ENCODE measurements around the gene ARX.
A peak's percentile ranks its signal among the peaks of the same experiment; 100 is the strongest.

Gene ARX

GRCh38 chrX:25016361-25016671, 551 bp upstream of the ARX start:
- no peak overlapping the region for H2BK5ac ChIP-seq (ENCODE audit: low read length)
- H4K8ac ChIP-seq (ENCODE audit: low read depth, low read length): no peak overlapping the region
- H2BK15ac ChIP-seq (replicated peaks; ENCODE audit: low read depth): no peak overlapping the region
- no peak overlapping the region for H3K4me3 ChIP-seq (ENCODE audit: low read length)
- no peak overlapping the region for H3K4ac ChIP-seq (ENCODE audit: low read depth, low read length)
- no peak overlapping the region for H3K18ac ChIP-seq (ENCODE audit: low read length)
- no peak overlapping the region for H2BK120ac ChIP-seq (ENCODE audit: low read depth, low read length)
- H3K27ac ChIP-seq (ENCODE audit: low read depth, low read length): no peak overlapping the region
- H3K23ac ChIP-seq (ENCODE audit: low read length): no peak overlapping the region
- no peaks in the 10 kb centered on the region for H3K79me1 ChIP-seq (ENCODE audit: low read length)
- H3K4me2 ChIP-seq (ENCODE audit: low read length): no peak overlapping the region
- WGBS (ENCODE audit: extremely low coverage, insufficient coverage, low lambda C conversion rate): no CpG with 5 or more reads among the region's 20 CpGs
- no peak overlapping the region for H3K56ac ChIP-seq (ENCODE audit: low read length)
- H3K9ac ChIP-seq (ENCODE audit: low read length): no peak overlapping the region
- no peaks in the 10 kb centered on the region for H3K36me3 ChIP-seq (ENCODE audit: control insufficient read depth, insufficient read depth, low read length)
- H3K27me3 ChIP-seq (ENCODE audit: insufficient read depth, low read length, poor library complexity): peaks cover 46% of the 10 kb centered on the region
- peak; percentile 27 for DNase-seq
- H3K4me1 ChIP-seq (ENCODE audit: control insufficient read depth, low read depth, low read length): no peaks in the 10 kb centered on the region
- H4K5ac ChIP-seq (ENCODE audit: low read length): no peak overlapping the region
- H3K79me2 ChIP-seq (ENCODE audit: control insufficient read depth, insufficient read depth, low read length): no peaks in the 10 kb centered on the region
- H2AK5ac ChIP-seq (ENCODE audit: low read length): no peak overlapping the region

GRCh38 chrX:25014366-25014838, 1.4 kb downstream of the ARX start:
- Histone ChIP-seq H3K36me3 (ENCODE audit: control insufficient read depth, insufficient read depth, low read length) (no peaks in the 10 kb centered on the region), H3K4me3 (ENCODE audit: low read length) (no peak overlapping the region), H3K4me1 (ENCODE audit: control insufficient read depth, low read depth, low read length) (no peaks in the 10 kb centered on the region), H4K5ac (ENCODE audit: low read length) (no peak overlapping the region), H3K18ac (ENCODE audit: low read length) (no peak overlapping the region), H3K23ac (ENCODE audit: low read length) (no peak overlapping the region), H2BK15ac (replicated peaks; ENCODE audit: low read depth) (no peak overlapping the region), H3K79me2 (ENCODE audit: control insufficient read depth, insufficient read depth, low read length) (no peaks in the 10 kb centered on the region), H3K56ac (ENCODE audit: low read length) (no peak overlapping the region), H3K4me2 (ENCODE audit: low read length) (no peak overlapping the region), H3K27ac (ENCODE audit: low read depth, low read length) (no peak overlapping the region), H3K27me3 (ENCODE audit: insufficient read depth, low read length, poor library complexity) (peaks cover 59% of the 10 kb centered on the region), H3K79me1 (ENCODE audit: low read length) (no peaks in the 10 kb centered on the region), H2AK5ac (ENCODE audit: low read length) (no peak overlapping the region), H3K4ac (ENCODE audit: low read depth, low read length) (no peak overlapping the region), H2BK5ac (ENCODE audit: low read length) (no peak overlapping the region), H4K8ac (ENCODE audit: low read depth, low read length) (no peak overlapping the region), H3K9ac (ENCODE audit: low read length) (no peak overlapping the region), H2BK120ac (ENCODE audit: low read depth, low read length) (no peak overlapping the region)
- DNase-seq: no peak
- WGBS (ENCODE audit: extremely low coverage, insufficient coverage, low lambda C conversion rate): no CpG with 5 or more reads among the region's 19 CpGs

- H3K4ac ChIP-seq (ENCODE audit: low read depth, low read length): no peak overlapping the region
Measured at GRCh38 chrX:25013632-25014365, 2.0 kb downstream of the ARX start.

GRCh38 chrX:25012793-25013631, 2.8 kb downstream of the ARX start:
- H2BK15ac ChIP-seq (replicated peaks; ENCODE audit: low read depth): no peak overlapping the region
- DNase-seq: no peak
- no peak overlapping the region for H3K4ac ChIP-seq (ENCODE audit: low read depth, low read length)
- no peak overlapping the region for H3K4me3 ChIP-seq (ENCODE audit: low read length)
- no peak overlapping the region for H2AK5ac ChIP-seq (ENCODE audit: low read length)
- no peak overlapping the region for H3K18ac ChIP-seq (ENCODE audit: low read length)
- H4K5ac ChIP-seq (ENCODE audit: low read length): no peak overlapping the region
- no CpG with 5 or more reads among the region's 105 CpGs for WGBS (ENCODE audit: extremely low coverage, insufficient coverage, low lambda C conversion rate)
- no peak overlapping the region for H3K9ac ChIP-seq (ENCODE audit: low read length)
- no peak overlapping the region for H4K8ac ChIP-seq (ENCODE audit: low read depth, low read length)
- peaks cover 68% of the 10 kb centered on the region for H3K27me3 ChIP-seq (ENCODE audit: insufficient read depth, low read length, poor library complexity)
- no peaks in the 10 kb centered on the region for H3K79me1 ChIP-seq (ENCODE audit: low read length)
- no peak overlapping the region for H2BK120ac ChIP-seq (ENCODE audit: low read depth, low read length)
- H3K4me2 ChIP-seq (ENCODE audit: low read length): no peak overlapping the region
- no peaks in the 10 kb centered on the region for H3K36me3 ChIP-seq (ENCODE audit: control insufficient read depth, insufficient read depth, low read length)
- H3K56ac ChIP-seq (ENCODE audit: low read length): peak overlapping the region; percentile 3
- no peaks in the 10 kb centered on the region for H3K79me2 ChIP-seq (ENCODE audit: control insufficient read depth, insufficient read depth, low read length)
- no peaks in the 10 kb centered on the region for H3K4me1 ChIP-seq (ENCODE audit: control insufficient read depth, low read depth, low read length)
- no peak overlapping the region for H2BK5ac ChIP-seq (ENCODE audit: low read length)
- H3K27ac ChIP-seq (ENCODE audit: low read depth, low read length): no peak overlapping the region
- H3K23ac ChIP-seq (ENCODE audit: low read length): no peak overlapping the region

More at GRCh38 chrX:25013632-25014365, 2.0 kb downstream of the ARX start:
- no peak for DNase-seq
- Histone ChIP-seq H3K56ac (ENCODE audit: low read length) (no peak overlapping the region), H3K27me3 (ENCODE audit: insufficient read depth, low read length, poor library complexity) (peaks cover 65% of the 10 kb centered on the region), H3K4me1 (ENCODE audit: control insufficient read depth, low read depth, low read length) (no peaks in the 10 kb centered on the region), H2BK5ac (ENCODE audit: low read length) (no peak overlapping the region), H3K23ac (ENCODE audit: low read length) (no peak overlapping the region), H2AK5ac (ENCODE audit: low read length) (no peak overlapping the region), H4K5ac (ENCODE audit: low read length) (no peak overlapping the region), H3K18ac (ENCODE audit: low read length) (no peak overlapping the region), H4K8ac (ENCODE audit: low read depth, low read length) (no peak overlapping the region), H2BK120ac (ENCODE audit: low read depth, low read length) (no peak overlapping the region), H3K36me3 (ENCODE audit: control insufficient read depth, insufficient read depth, low read length) (no peaks in the 10 kb centered on the region), H3K79me2 (ENCODE audit: control insufficient read depth, insufficient read depth, low read length) (no peaks in the 10 kb centered on the region), H3K4me3 (ENCODE audit: low read length) (no peak overlapping the region), H3K79me1 (ENCODE audit: low read length) (no peaks in the 10 kb centered on the region), H2BK15ac (replicated peaks; ENCODE audit: low read depth) (no peak overlapping the region), H3K27ac (ENCODE audit: low read depth, low read length) (no peak overlapping the region), H3K4me2 (ENCODE audit: low read length) (no peak overlapping the region), H3K9ac (ENCODE audit: low read length) (no peak overlapping the region)
- no CpG with 5 or more reads among the region's 44 CpGs for WGBS (ENCODE audit: extremely low coverage, insufficient coverage, low lambda C conversion rate)

GRCh38 chrX:25012433-25012735, 3.4 kb downstream of the ARX start:
- Histone ChIP-seq H3K23ac (ENCODE audit: low read length) (no peak overlapping the region), H3K4ac (ENCODE audit: low read depth, low read length) (no peak overlapping the region), H3K27ac (ENCODE audit: low read depth, low read length) (no peak overlapping the region), H3K56ac (ENCODE audit: low read length) (no peak overlapping the region), H2AK5ac (ENCODE audit: low read length) (no peak overlapping the region), H4K5ac (ENCODE audit: low read length) (no peak overlapping the region), H3K4me1 (ENCODE audit: control insufficient read depth, low read depth, low read length) (no peaks in the 10 kb centered on the region), H2BK120ac (ENCODE audit: low read depth, low read length) (no peak overlapping the region), H2BK5ac (ENCODE audit: low read length) (no peak overlapping the region), H3K79me1 (ENCODE audit: low read length) (no peaks in the 10 kb centered on the region), H4K8ac (ENCODE audit: low read depth, low read length) (no peak overlapping the region), H3K36me3 (ENCODE audit: control insufficient read depth, insufficient read depth, low read length) (no peaks in the 10 kb centered on the region), H3K4me3 (ENCODE audit: low read length) (no peak overlapping the region), H3K79me2 (ENCODE audit: control insufficient read depth, insufficient read depth, low read length) (no peaks in the 10 kb centered on the region), H3K4me2 (ENCODE audit: low read length) (no peak overlapping the region), H3K27me3 (ENCODE audit: insufficient read depth, low read length, poor library complexity) (peaks cover 71% of the 10 kb centered on the region), H2BK15ac (replicated peaks; ENCODE audit: low read depth) (no peak overlapping the region), H3K9ac (ENCODE audit: low read length) (no peak overlapping the region), H3K18ac (ENCODE audit: low read length) (no peak overlapping the region)
- WGBS (ENCODE audit: extremely low coverage, insufficient coverage, low lambda C conversion rate): no CpG with 5 or more reads among the region's 19 CpGs
- DNase-seq: peak; percentile 45
